Mammary epithelial cell (primary cell): ENCODE measurements around the gene CYP24A1.

Experiments
- EZH2 ChIP-seq: IDR thresholded peaks from 2 replicates; pipeline ENCODE4 v1.6.1; 2012; ENCODE audit warnings: low read length, inconsistent platforms, borderline replicate concordance
- TF ChIP-seq, protein P1 (sequence below), 2 donors: IDR thresholded peaks in 1 of 2; conservative IDR thresholded peaks in 1 of 2; 2 replicates each; pipeline ENCODE4 v1.5.1; 2011 to 2012; ENCODE audit warnings: inconsistent platforms in 2 of 2, low read length in 2 of 2, mild to moderate bottlenecking in 2 of 2, control low read depth in 1 of 2, low read depth in 1 of 2; ENCODE audit not compliant: insufficient read depth in 1 of 2; ENCODE audit errors: extremely low read depth in 1 of 2

DNA sequence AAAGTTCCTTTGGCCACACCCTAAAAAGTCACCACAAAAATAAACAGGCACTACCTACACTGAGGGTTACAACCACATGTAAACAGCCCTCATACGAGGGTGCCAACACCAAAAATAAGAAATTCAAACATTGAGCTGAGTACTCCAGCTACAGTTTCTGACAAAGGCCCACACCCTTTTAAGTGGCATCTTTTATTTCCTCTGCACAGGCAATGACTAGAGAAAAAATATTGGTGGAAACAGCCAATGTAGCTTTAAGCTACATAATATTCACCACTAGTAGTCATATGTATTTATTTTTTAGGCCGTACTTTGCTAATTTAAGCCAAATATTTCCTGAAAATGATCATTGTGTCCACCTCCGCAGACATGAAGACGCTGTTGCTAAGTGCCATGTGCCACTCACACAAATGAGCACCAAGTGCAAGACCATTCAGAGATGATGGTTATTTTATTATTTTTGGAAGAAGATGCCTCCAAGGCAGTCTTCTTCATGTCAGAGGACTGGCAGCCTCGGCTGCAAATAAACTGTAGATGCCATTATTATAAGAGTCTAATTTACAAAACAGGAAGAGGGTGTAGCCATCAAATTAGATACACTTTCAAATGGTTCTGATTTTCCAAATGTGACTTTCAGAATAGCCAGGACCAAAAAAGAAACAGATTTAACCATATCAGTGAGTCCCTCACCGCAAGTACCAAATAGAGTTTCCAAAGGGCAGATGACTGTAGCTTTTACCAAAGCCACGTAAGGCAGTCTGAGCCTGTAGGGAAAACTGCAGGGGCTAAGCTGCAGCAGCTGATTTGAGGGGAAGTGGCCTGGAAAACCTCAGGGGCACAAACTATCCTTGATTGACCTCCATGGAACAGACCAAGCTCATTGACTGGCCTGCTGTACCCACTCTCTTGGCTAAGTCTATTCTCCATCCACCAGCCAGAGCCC is 13.4 kb downstream of the CYP24A1 start:
- TF ChIP-seq, protein P1, sequence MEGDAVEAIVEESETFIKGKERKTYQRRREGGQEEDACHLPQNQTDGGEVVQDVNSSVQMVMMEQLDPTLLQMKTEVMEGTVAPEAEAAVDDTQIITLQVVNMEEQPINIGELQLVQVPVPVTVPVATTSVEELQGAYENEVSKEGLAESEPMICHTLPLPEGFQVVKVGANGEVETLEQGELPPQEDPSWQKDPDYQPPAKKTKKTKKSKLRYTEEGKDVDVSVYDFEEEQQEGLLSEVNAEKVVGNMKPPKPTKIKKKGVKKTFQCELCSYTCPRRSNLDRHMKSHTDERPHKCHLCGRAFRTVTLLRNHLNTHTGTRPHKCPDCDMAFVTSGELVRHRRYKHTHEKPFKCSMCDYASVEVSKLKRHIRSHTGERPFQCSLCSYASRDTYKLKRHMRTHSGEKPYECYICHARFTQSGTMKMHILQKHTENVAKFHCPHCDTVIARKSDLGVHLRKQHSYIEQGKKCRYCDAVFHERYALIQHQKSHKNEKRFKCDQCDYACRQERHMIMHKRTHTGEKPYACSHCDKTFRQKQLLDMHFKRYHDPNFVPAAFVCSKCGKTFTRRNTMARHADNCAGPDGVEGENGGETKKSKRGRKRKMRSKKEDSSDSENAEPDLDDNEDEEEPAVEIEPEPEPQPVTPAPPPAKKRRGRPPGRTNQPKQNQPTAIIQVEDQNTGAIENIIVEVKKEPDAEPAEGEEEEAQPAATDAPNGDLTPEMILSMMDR (conservative IDR thresholded peaks at IDR 0.05 in 1 of 2, IDR thresholded peaks at IDR 0.05 in 1 of 2; ENCODE audit: extremely low read depth in 1 of 2, insufficient read depth in 1 of 2, low read depth in 1 of 2, low read length in 2 of 2): no peak
- TF ChIP-seq EZH2: no peak
